ENCODE measurements around the gene GCNT2.
"Not testable (repeated sequence)": the region's sequence is repeated elsewhere in the genome, so short reads cannot be mapped to it uniquely, and the experiment has no call there.

DNA sequence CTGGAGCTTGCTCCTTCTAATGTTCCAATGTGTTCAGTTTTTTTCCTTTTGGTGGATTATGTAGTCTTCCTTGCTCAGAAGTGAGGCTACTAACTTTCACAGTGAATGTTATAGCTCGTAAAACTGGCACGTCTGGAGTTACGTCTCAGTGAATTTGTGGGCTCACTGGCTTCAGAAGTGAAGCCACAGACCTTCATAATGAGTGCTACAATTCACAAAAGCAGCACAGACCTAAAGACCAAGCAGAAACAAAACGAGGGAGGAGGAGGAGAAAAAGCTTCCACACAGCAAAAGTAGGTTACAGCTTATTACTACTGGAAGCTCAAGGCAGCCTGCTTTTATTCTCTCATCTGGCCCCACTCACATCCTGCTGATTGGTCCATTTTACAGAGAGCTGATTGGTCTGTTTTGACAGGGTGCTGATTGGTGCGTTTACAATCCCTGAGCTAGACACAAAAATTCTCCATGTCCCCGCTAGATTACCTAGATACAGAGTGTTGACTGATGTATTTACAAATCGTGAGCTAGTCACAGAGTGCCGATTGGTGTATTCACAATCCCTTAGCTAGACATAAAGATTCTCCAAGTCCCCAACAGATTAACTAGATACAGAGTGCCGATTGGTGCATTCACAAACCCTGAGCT lies 34.1 kb upstream of the GCNT2 start:
- TF ChIP-seq, protein P1, sequence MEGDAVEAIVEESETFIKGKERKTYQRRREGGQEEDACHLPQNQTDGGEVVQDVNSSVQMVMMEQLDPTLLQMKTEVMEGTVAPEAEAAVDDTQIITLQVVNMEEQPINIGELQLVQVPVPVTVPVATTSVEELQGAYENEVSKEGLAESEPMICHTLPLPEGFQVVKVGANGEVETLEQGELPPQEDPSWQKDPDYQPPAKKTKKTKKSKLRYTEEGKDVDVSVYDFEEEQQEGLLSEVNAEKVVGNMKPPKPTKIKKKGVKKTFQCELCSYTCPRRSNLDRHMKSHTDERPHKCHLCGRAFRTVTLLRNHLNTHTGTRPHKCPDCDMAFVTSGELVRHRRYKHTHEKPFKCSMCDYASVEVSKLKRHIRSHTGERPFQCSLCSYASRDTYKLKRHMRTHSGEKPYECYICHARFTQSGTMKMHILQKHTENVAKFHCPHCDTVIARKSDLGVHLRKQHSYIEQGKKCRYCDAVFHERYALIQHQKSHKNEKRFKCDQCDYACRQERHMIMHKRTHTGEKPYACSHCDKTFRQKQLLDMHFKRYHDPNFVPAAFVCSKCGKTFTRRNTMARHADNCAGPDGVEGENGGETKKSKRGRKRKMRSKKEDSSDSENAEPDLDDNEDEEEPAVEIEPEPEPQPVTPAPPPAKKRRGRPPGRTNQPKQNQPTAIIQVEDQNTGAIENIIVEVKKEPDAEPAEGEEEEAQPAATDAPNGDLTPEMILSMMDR (IDR thresholded peaks at IDR 0.05 in 8 of 11, conservative IDR thresholded peaks at IDR 0.05 in 3 of 11), result not testable (repeated sequence)
- TF ChIP-seq POLR2AphosphoS5 (IDR thresholded peaks at IDR 0.05), result not testable (repeated sequence)

Data from spleen (tissue), 7 donors.